ENCODE data around the gene NFRKB.

NFRKB gene

DNA sequence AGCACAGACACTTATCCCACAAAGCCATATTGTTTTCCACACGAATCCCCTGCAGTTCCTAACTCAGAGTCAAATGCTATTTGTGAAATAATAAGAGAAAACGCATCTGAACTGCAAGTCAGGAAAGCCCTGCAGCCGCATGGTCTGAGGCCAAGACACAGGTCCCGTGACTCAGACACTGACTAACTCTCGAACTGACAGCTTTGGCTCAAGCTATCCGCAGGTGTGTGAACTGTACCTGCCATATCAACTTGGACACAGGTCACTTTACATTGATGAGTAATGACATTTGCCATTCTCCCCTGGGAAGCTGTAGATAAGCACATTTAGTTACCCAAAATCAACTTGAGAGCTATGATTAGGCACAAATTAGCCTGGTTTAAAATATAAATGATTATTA is 34.9 kb upstream of the NFRKB start:
- no peak for ATAC-seq
- TF ChIP-seq ZNF565 (CRISPR knock-in tag; conservative IDR thresholded peaks at IDR 0.05; ENCODE audit: low read depth) (no peak), PATZ1 (CRISPR knock-in tag; IDR thresholded peaks at IDR 0.05; ENCODE audit: borderline replicate concordance) (no peak), ZNF70 (CRISPR knock-in tag; IDR thresholded peaks at IDR 0.05) (no peak), POU6F1 (CRISPR knock-in tag; IDR thresholded peaks at IDR 0.05; ENCODE audit: borderline replicate concordance, low read depth) (no peak), TOX (CRISPR knock-in tag; IDR thresholded peaks at IDR 0.05; ENCODE audit: borderline replicate concordance) (no peak), ZFP3 (CRISPR knock-in tag; IDR thresholded peaks at IDR 0.05) (no peak), OSR1 (CRISPR knock-in tag; IDR thresholded peaks at IDR 0.05) (no peak), ARNTL (CRISPR knock-in tag; IDR thresholded peaks at IDR 0.05; ENCODE audit: borderline replicate concordance, low read depth) (no peak), PPARA (CRISPR knock-in tag; IDR thresholded peaks at IDR 0.05; ENCODE audit: borderline replicate concordance) (no peak), GLIS3 (CRISPR knock-in tag; IDR thresholded peaks at IDR 0.05) (no peak), BACH2 (CRISPR knock-in tag; IDR thresholded peaks at IDR 0.05; ENCODE audit: borderline replicate concordance) (no peak)
- TF ChIP-seq, protein P1, sequence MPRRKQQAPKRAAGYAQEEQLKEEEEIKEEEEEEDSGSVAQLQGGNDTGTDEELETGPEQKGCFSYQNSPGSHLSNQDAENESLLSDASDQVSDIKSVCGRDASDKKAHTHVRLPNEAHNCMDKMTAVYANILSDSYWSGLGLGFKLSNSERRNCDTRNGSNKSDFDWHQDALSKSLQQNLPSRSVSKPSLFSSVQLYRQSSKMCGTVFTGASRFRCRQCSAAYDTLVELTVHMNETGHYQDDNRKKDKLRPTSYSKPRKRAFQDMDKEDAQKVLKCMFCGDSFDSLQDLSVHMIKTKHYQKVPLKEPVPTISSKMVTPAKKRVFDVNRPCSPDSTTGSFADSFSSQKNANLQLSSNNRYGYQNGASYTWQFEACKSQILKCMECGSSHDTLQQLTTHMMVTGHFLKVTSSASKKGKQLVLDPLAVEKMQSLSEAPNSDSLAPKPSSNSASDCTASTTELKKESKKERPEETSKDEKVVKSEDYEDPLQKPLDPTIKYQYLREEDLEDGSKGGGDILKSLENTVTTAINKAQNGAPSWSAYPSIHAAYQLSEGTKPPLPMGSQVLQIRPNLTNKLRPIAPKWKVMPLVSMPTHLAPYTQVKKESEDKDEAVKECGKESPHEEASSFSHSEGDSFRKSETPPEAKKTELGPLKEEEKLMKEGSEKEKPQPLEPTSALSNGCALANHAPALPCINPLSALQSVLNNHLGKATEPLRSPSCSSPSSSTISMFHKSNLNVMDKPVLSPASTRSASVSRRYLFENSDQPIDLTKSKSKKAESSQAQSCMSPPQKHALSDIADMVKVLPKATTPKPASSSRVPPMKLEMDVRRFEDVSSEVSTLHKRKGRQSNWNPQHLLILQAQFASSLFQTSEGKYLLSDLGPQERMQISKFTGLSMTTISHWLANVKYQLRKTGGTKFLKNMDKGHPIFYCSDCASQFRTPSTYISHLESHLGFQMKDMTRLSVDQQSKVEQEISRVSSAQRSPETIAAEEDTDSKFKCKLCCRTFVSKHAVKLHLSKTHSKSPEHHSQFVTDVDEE (CRISPR knock-in tag; IDR thresholded peaks at IDR 0.05) = no peak
- TF ChIP-seq, protein P2, sequence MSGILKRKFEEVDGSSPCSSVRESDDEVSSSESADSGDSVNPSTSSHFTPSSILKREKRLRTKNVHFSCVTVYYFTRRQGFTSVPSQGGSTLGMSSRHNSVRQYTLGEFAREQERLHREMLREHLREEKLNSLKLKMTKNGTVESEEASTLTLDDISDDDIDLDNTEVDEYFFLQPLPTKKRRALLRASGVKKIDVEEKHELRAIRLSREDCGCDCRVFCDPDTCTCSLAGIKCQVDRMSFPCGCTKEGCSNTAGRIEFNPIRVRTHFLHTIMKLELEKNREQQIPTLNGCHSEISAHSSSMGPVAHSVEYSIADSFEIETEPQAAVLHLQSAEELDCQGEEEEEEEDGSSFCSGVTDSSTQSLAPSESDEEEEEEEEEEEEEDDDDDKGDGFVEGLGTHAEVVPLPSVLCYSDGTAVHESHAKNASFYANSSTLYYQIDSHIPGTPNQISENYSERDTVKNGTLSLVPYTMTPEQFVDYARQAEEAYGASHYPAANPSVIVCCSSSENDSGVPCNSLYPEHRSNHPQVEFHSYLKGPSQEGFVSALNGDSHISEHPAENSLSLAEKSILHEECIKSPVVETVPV (CRISPR knock-in tag; IDR thresholded peaks at IDR 0.05) = no peak

DNA sequence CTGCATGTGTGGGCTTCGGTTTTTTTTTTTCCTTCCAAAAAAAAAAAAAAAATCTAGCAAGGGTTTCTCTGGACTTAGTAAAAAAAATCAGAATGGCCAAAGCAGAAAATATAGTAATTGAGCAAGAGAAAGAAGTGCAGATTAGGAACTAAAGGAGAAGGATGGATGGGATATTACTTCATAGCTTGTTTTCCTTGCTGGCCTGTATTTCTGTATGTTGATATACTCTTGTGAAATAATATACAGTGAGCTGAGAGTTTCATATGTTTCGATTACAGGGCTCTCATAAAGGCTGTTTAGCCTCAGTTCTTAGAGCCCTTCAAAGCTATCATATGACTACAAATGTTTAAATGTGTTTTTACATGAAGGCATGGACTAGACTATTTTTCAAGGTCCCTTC is 34.3 kb upstream of the NFRKB start:
- no peak for ATAC-seq
- TF ChIP-seq, protein P3, sequence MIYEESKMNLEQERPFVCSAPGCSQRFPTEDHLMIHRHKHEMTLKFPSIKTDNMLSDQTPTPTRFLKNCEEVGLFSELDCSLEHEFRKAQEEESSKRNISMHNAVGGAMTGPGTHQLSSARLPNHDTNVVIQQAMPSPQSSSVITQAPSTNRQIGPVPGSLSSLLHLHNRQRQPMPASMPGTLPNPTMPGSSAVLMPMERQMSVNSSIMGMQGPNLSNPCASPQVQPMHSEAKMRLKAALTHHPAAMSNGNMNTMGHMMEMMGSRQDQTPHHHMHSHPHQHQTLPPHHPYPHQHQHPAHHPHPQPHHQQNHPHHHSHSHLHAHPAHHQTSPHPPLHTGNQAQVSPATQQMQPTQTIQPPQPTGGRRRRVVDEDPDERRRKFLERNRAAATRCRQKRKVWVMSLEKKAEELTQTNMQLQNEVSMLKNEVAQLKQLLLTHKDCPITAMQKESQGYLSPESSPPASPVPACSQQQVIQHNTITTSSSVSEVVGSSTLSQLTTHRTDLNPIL (CRISPR knock-in tag; IDR thresholded peaks at IDR 0.05; ENCODE audit: low read depth) = no peak
- TF ChIP-seq ZNF565 (CRISPR knock-in tag; conservative IDR thresholded peaks at IDR 0.05; ENCODE audit: low read depth) (no peak), ZFP30 (CRISPR knock-in tag; IDR thresholded peaks at IDR 0.05) (no peak), ESRRG (CRISPR knock-in tag; IDR thresholded peaks at IDR 0.05) (no peak), RARB (CRISPR knock-in tag; IDR thresholded peaks at IDR 0.05) (no peak), TOX (CRISPR knock-in tag; IDR thresholded peaks at IDR 0.05; ENCODE audit: borderline replicate concordance) (no peak), BACH2 (CRISPR knock-in tag; IDR thresholded peaks at IDR 0.05; ENCODE audit: borderline replicate concordance) (no peak), TCF4 (CRISPR knock-in tag; IDR thresholded peaks at IDR 0.05; ENCODE audit: borderline replicate concordance) (no peak), ARNTL (CRISPR knock-in tag; IDR thresholded peaks at IDR 0.05; ENCODE audit: borderline replicate concordance, low read depth) (no peak), ZNF8 (CRISPR knock-in tag; IDR thresholded peaks at IDR 0.05) (no peak), CSDC2 (CRISPR knock-in tag; IDR thresholded peaks at IDR 0.05) (no peak), ISL1 (CRISPR knock-in tag; IDR thresholded peaks at IDR 0.05) (no peak)
- TF ChIP-seq, protein P2 (CRISPR knock-in tag; IDR thresholded peaks at IDR 0.05) = no peak
- TF ChIP-seq, protein P1 (CRISPR knock-in tag; IDR thresholded peaks at IDR 0.05) = no peak

Data from SK-N-SH treated with all-trans-retinoic acid at 6 μM for 48 hours (cell line).